ENCODE results near the gene THPO.
A peak's percentile ranks its signal among the peaks of the same experiment; 100 is the strongest.

THPO gene

GRCh38 chr3:184354121-184354728, 23.8 kb downstream of the THPO start:
- Histone ChIP-seq H3K4me3 (ENCODE audit: low read depth, low read length) (no peak overlapping the region), H3K27ac (ENCODE audit: low read depth, low read length) (no peak overlapping the region), H3K9me3 (ENCODE audit: control insufficient read depth, insufficient read depth, low read depth, low read length) (no peaks in the 10 kb centered on the region), H3K9ac (ENCODE audit: low read length) (no peak overlapping the region), H3K36me3 (ENCODE audit: control insufficient read depth, insufficient read depth, low read length) (peaks cover 62% of the 10 kb centered on the region), H3K27me3 (ENCODE audit: control insufficient read depth, insufficient read depth, low read length) (no peaks in the 10 kb centered on the region), H3K4me1 (ENCODE audit: control insufficient read depth, insufficient read depth, low read length) (peaks cover 15% of the 10 kb centered on the region; the same call in 1 of the 2 replicates)

DNA sequence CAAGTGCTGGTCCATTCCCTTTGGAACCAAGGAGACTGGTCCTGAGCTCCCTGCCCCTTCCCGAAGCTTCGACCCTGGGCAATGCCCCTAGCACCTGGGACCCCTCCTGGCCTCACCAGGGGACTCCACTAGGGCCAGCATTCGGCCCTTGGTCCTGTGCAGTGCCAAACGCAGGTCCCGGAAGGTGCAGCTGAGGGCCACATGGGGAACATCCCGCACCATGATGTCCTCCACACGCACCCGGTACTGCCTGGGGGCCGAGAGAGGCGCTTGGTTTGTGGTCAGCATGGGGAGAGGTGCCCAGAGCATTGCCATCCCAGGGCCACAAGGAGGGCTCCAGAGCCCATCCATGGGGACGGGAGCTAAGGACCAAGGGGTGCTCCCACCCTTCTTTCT, 24.5 kb downstream of the THPO start:
- no peak overlapping the region for H3K9ac ChIP-seq (ENCODE audit: low read length)
- no peak overlapping the region for H3K27ac ChIP-seq (ENCODE audit: low read depth, low read length)
- H3K4me1 ChIP-seq (ENCODE audit: control insufficient read depth, insufficient read depth, low read length): peaks cover 13% of the 10 kb centered on the region; the same call in 1 of the 2 replicates
- peaks cover 60% of the 10 kb centered on the region for H3K36me3 ChIP-seq (ENCODE audit: control insufficient read depth, insufficient read depth, low read length)
- no peaks in the 10 kb centered on the region for H3K27me3 ChIP-seq (ENCODE audit: control insufficient read depth, insufficient read depth, low read length)
- no peak overlapping the region for H3K4me3 ChIP-seq (ENCODE audit: low read depth, low read length)
- H3K9me3 ChIP-seq (ENCODE audit: control insufficient read depth, insufficient read depth, low read depth, low read length): no peaks in the 10 kb centered on the region

DNA sequence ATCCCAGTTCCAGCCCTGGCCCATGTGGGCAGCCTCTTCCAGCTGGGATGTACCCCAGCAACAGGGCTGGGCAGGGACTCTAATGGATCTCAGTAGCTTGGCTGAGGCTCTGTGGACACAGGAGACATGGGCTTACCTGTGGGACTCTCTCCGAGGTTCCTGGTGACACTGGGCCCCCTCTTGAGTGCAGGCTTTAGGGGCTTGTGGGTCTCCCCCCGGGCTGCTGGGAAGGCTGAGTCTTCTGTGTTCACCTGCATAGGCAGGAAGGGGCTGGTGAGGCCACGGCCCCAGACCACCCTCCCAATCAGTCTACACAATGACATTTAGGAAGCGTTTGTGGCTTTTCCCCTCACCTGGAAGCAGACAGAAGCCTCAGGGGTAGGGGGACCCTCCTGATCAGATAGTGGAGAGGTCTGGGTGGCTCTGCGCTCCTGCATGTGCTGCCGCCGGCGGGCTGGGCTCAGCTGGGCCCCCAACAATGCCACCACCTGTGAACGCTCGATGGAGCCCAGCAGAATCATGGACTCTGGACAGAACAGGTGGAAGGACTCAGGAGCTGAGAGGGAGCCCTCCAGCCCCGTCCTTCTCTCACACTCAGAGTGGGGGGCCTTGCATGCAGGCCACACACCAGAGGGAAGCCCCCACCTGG, 25.0 kb downstream of the THPO start:
- Histone ChIP-seq H3K9me3 (ENCODE audit: control insufficient read depth, insufficient read depth, low read depth, low read length) (no peaks in the 10 kb centered on the region), H3K27ac (ENCODE audit: low read depth, low read length) (no peak overlapping the region), H3K4me3 (ENCODE audit: low read depth, low read length) (no peak overlapping the region), H3K9ac (ENCODE audit: low read length) (no peak overlapping the region), H3K4me1 (ENCODE audit: control insufficient read depth, insufficient read depth, low read length) (peaks cover 13% of the 10 kb centered on the region; the same call in 1 of the 2 replicates), H3K36me3 (ENCODE audit: control insufficient read depth, insufficient read depth, low read length) (peaks cover 54% of the 10 kb centered on the region), H3K27me3 (ENCODE audit: control insufficient read depth, insufficient read depth, low read length) (no peaks in the 10 kb centered on the region)

- H3K27ac ChIP-seq (ENCODE audit: low read depth, low read length): no peak overlapping the region
- H3K9ac ChIP-seq (ENCODE audit: low read length): peak overlapping the region; percentile 6
- H3K4me3 ChIP-seq (ENCODE audit: low read depth, low read length): no peak overlapping the region
- H3K4me1 ChIP-seq (ENCODE audit: control insufficient read depth, insufficient read depth, low read length): peaks cover 13% of the 10 kb centered on the region; the same call in 1 of the 2 replicates
- H3K9me3 ChIP-seq (ENCODE audit: control insufficient read depth, insufficient read depth, low read depth, low read length): no peaks in the 10 kb centered on the region
- H3K27me3 ChIP-seq (ENCODE audit: control insufficient read depth, insufficient read depth, low read length): no peaks in the 10 kb centered on the region
- H3K36me3 ChIP-seq (ENCODE audit: control insufficient read depth, insufficient read depth, low read length): peaks cover 49% of the 10 kb centered on the region
These were observed 25.7 kb downstream of the THPO start for GRCh38 chr3:184352149-184352785.

- H3K9me3 ChIP-seq (ENCODE audit: control insufficient read depth, insufficient read depth, low read depth, low read length): no peaks in the 10 kb centered on the region
- H3K27ac ChIP-seq (ENCODE audit: low read depth, low read length): no peak overlapping the region
- H3K27me3 ChIP-seq (ENCODE audit: control insufficient read depth, insufficient read depth, low read length): no peaks in the 10 kb centered on the region
- peaks cover 13% of the 10 kb centered on the region; the same call in 1 of the 2 replicates for H3K4me1 ChIP-seq (ENCODE audit: control insufficient read depth, insufficient read depth, low read length)
- H3K4me3 ChIP-seq (ENCODE audit: low read depth, low read length): no peak overlapping the region
- H3K36me3 ChIP-seq (ENCODE audit: control insufficient read depth, insufficient read depth, low read length): peaks cover 46% of the 10 kb centered on the region
- H3K9ac ChIP-seq (ENCODE audit: low read length): peak overlapping the region; percentile 34
These were observed 26.4 kb downstream of the THPO start for GRCh38 chr3:184351511-184352148.

DNA sequence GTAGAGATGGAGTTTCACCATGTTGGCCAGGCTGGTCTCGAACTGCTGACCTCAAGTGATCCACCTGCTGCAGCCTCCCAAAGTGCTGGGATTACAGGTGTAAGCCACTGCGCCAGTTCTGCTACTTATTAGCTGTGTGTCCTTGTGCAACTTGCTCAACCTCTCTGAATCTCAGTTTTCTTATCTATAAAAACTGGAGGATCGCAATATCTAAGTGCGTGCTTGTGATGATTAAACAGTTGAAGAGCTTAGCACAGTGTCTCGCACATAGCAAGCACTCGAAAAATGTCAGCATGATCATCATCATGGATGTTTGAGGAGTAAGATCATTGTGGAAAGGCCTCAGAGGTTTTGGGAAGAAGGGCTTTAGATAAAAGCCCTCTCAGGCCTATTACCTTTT, 27.4 kb downstream of the THPO start:
- H3K36me3 ChIP-seq (ENCODE audit: control insufficient read depth, insufficient read depth, low read length): peaks cover 40% of the 10 kb centered on the region
- H3K4me1 ChIP-seq (ENCODE audit: control insufficient read depth, insufficient read depth, low read length): peaks cover 15% of the 10 kb centered on the region; the same call in 1 of the 2 replicates
- no peak overlapping the region for H3K27ac ChIP-seq (ENCODE audit: low read depth, low read length)

GRCh38 chr3:184349563-184350470, 28.2 kb downstream of the THPO start:
- Histone ChIP-seq H3K9me3 (ENCODE audit: control insufficient read depth, insufficient read depth, low read depth, low read length) (no peaks in the 10 kb centered on the region), H3K27ac (ENCODE audit: low read depth, low read length) (no peak overlapping the region), H3K36me3 (ENCODE audit: control insufficient read depth, insufficient read depth, low read length) (peaks cover 32% of the 10 kb centered on the region), H3K4me1 (ENCODE audit: control insufficient read depth, insufficient read depth, low read length) (peaks cover 20% of the 10 kb centered on the region; the same call in 1 of the 2 replicates), H3K4me3 (ENCODE audit: low read depth, low read length) (no peak overlapping the region), H3K27me3 (ENCODE audit: control insufficient read depth, insufficient read depth, low read length) (no peaks in the 10 kb centered on the region), H3K9ac (ENCODE audit: low read length) (no peak overlapping the region)

More for the DNA sequence above, 27.4 kb downstream of the THPO start:
- Histone ChIP-seq H3K9me3 (ENCODE audit: control insufficient read depth, insufficient read depth, low read depth, low read length) (no peaks in the 10 kb centered on the region), H3K9ac (ENCODE audit: low read length) (no peak overlapping the region), H3K4me3 (ENCODE audit: low read depth, low read length) (no peak overlapping the region), H3K27me3 (ENCODE audit: control insufficient read depth, insufficient read depth, low read length) (no peaks in the 10 kb centered on the region)

DNA sequence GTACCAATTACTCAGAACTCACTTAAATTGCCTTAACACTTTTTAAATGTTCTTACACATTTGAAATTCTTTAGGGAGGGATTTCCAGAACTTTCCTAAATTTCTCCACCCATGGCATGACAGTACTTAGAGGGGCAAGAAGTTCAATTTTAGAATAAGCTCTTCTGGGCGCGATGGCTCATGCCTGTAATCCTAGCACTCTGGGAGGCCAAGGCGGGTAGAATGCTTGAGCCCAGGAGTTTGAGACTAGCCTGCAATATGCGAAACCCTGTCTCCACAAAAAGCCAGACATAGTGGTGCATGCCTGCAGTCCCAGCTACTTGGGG, 30.0 kb downstream of the THPO start:
- Histone ChIP-seq H3K27me3 (ENCODE audit: control insufficient read depth, insufficient read depth, low read length) (no peaks in the 10 kb centered on the region), H3K9ac (ENCODE audit: low read length) (no peak overlapping the region), H3K9me3 (ENCODE audit: control insufficient read depth, insufficient read depth, low read depth, low read length) (no peaks in the 10 kb centered on the region), H3K27ac (ENCODE audit: low read depth, low read length) (no peak overlapping the region), H3K4me3 (ENCODE audit: low read depth, low read length) (no peak overlapping the region), H3K36me3 (ENCODE audit: control insufficient read depth, insufficient read depth, low read length) (peaks cover 33% of the 10 kb centered on the region), H3K4me1 (ENCODE audit: control insufficient read depth, insufficient read depth, low read length) (peaks cover 22% of the 10 kb centered on the region; the same call in 1 of the 2 replicates)

GRCh38 chr3:184347321-184348056, 30.5 kb downstream of the THPO start:
- Histone ChIP-seq H3K27ac (ENCODE audit: low read depth, low read length) (no peak overlapping the region), H3K9ac (ENCODE audit: low read length) (no peak overlapping the region), H3K9me3 (ENCODE audit: control insufficient read depth, insufficient read depth, low read depth, low read length) (no peaks in the 10 kb centered on the region), H3K4me1 (ENCODE audit: control insufficient read depth, insufficient read depth, low read length) (peaks cover 22% of the 10 kb centered on the region; the same call in 1 of the 2 replicates), H3K27me3 (ENCODE audit: control insufficient read depth, insufficient read depth, low read length) (no peaks in the 10 kb centered on the region), H3K36me3 (ENCODE audit: control insufficient read depth, insufficient read depth, low read length) (peaks cover 33% of the 10 kb centered on the region), H3K4me3 (ENCODE audit: low read depth, low read length) (no peak overlapping the region)
